GM23338 (cell line): ENCODE results near the gene NLGN1. TPM values are rescaled to one million over a fixed set of nuclear protein-coding genes. Genes with fewer than 3 reads are reported as not detected.

Experiments
- ATAC-seq: fragments of 200-7000 bp; cut with Tn5 transposase; 3 replicates; pipeline ENCODE4 v1.9.1; 2020
- DNase-seq: peaks from one replicate; pipeline ENCODE4 v3.0.0-alpha.2; 2015; ENCODE audit warnings: low spot score
- H2AFZ ChIP-seq: fragments of 200-600 bp; sonication (generic); 2 replicates; pipeline ENCODE4 v1.8.0; 2016; ENCODE audit warnings: antibody characterized with exemption, mild to moderate bottlenecking, moderate library complexity
- H3F3A ChIP-seq: fragments of 200-600 bp; sonication (generic); replicated peaks from 2 replicates; pipeline ENCODE4 v1.8.0; 2017; ENCODE audit warnings: antibody characterized with exemption, mixed run types, low read depth
- H3K27ac ChIP-seq: fragments of 200-600 bp; sonication (generic); 2 replicates; pipeline ENCODE4 v1.6.1; 2016; ENCODE audit warnings: low read depth
- H3K27me3 ChIP-seq: fragments of 200-600 bp; sonication (generic); 2 replicates; pipeline ENCODE4 v1.8.0; 2016; ENCODE audit warnings: mild to moderate bottlenecking, mixed run types, moderate library complexity; ENCODE audit not compliant: insufficient read depth
- H3K36me3 ChIP-seq: fragments of 200-600 bp; sonication (generic); 2 replicates; pipeline ENCODE4 v1.8.0; 2016; ENCODE audit warnings: mild to moderate bottlenecking; ENCODE audit not compliant: insufficient read depth
- H3K4me1 ChIP-seq: fragments of 200-600 bp; sonication (generic); 2 replicates; pipeline ENCODE4 v1.8.0; 2016; ENCODE audit warnings: mild to moderate bottlenecking, moderate library complexity; ENCODE audit not compliant: insufficient read depth
- H3K4me2 ChIP-seq: fragments of 200-600 bp; sonication (generic); 2 replicates; pipeline ENCODE4 v1.7.1; 2017; ENCODE audit warnings: mixed run types
- H3K4me3 ChIP-seq: fragments of 200-600 bp; sonication (generic); 2 replicates; pipeline ENCODE4 v1.6.1; 2016; ENCODE audit warnings: mixed run types
- H3K79me2 ChIP-seq: fragments of 200-600 bp; sonication (generic); replicated peaks from 2 replicates; pipeline ENCODE4 v1.8.0; 2017; ENCODE audit warnings: mild to moderate bottlenecking; ENCODE audit not compliant: insufficient read depth
- H3K9me2 ChIP-seq: fragments of 200-600 bp; sonication (generic); 2 replicates; pipeline ENCODE4 v1.8.0; 2017; ENCODE audit not compliant: insufficient read depth
- H4K20me1 ChIP-seq: fragments of 200-600 bp; sonication (generic); replicated peaks from 2 replicates; pipeline ENCODE4 v1.8.0; 2017; ENCODE audit warnings: mild to moderate bottlenecking; ENCODE audit not compliant: insufficient read depth
- H3K27ac Mint-ChIP-seq: 2 replicates; pipeline ENCODE4 v1.8.0; 2020; ENCODE audit warnings: inconsistent platforms, mild to moderate bottlenecking, moderate library complexity, mixed read lengths
- H3K27me3 Mint-ChIP-seq: 3 replicates; pipeline ENCODE4 v1.8.0; 2022; ENCODE audit warnings: low read depth, mild to moderate bottlenecking, moderate library complexity, mixed read lengths, inconsistent platforms; ENCODE audit not compliant: insufficient read depth, poor library complexity
- H3K36me3 Mint-ChIP-seq: 3 replicates; pipeline ENCODE4 v1.8.0; 2021; ENCODE audit warnings: low read depth, mild to moderate bottlenecking, inconsistent platforms, moderate library complexity, mixed read lengths
- H3K4me1 Mint-ChIP-seq: 3 replicates; pipeline ENCODE4 v1.8.0; 2020; ENCODE audit warnings: mild to moderate bottlenecking, inconsistent platforms, mixed read lengths
- H3K4me3 Mint-ChIP-seq: 3 replicates; pipeline ENCODE4 v1.8.0; 2021; ENCODE audit warnings: moderate library complexity, mild to moderate bottlenecking, inconsistent platforms, mixed read lengths
- H3K9me3 Mint-ChIP-seq: 3 replicates; pipeline ENCODE4 v1.8.0; 2020; ENCODE audit warnings: moderate library complexity, mild to moderate bottlenecking, inconsistent platforms, mixed read lengths
- EZH2 ChIP-seq: fragments of 200-600 bp; sonication (generic); IDR thresholded peaks from one replicate; pipeline ENCODE4 v1.8.0; 2017; ENCODE audit warnings: antibody characterized with exemption, mild to moderate bottlenecking, low read depth; ENCODE audit not compliant: unreplicated experiment
- EZH2phosphoT487 ChIP-seq: fragments of 200-600 bp; sonication (generic); IDR thresholded peaks from one replicate; pipeline ENCODE4 v1.8.1; 2018; ENCODE audit warnings: antibody characterized with exemption; ENCODE audit not compliant: unreplicated experiment
- JUNB ChIP-seq: IDR thresholded peaks from one replicate; pipeline ENCODE4 v1.6.1; 2016; ENCODE audit warnings: antibody characterized with exemption; ENCODE audit not compliant: unreplicated experiment
- NANOG ChIP-seq: IDR thresholded peaks from 2 replicates; pipeline ENCODE4 v1.6.1; 2016; ENCODE audit warnings: antibody characterized with exemption, borderline replicate concordance
- POLR2AphosphoS5 ChIP-seq: IDR thresholded peaks from 2 replicates; pipeline ENCODE4 v1.6.1; 2016; ENCODE audit warnings: antibody characterized with exemption, low read depth
- ZNF114 ChIP-seq: fragments of 250-450 bp; sonication (Bioruptor Pico); IDR thresholded peaks from 2 replicates; pipeline ENCODE4 v1.5.0; 2020; ENCODE audit warnings: mild to moderate bottlenecking, moderate library complexity
- polyA plus RNA-seq: library from polyadenylated mRNA; unstranded; fragments of >200 nt; fragmentation: Nextera tagmentation; extraction: Ambion mirVana; gene quantifications from 2 replicates; pipeline ENCODE4 v1.2.1, GENCODE V29; 2016
- total RNA-seq: library from RNA; depleted of rRNA; stranded (reverse); fragments of >200 nt; shearing (Covaris generic); gene quantifications from 2 replicates; pipeline ENCODE4 v1.2.3, GENCODE V29; 2014
- TF ChIP-seq, protein P1 (sequence below), 2 experiments: fragments of 200-600 bp in 1 of 2; sonication (generic) in 1 of 2; conservative IDR thresholded peaks; 2 replicates each; pipeline versions ENCODE4 v1.5.1 to v1.6.1; 2016 to 2017; ENCODE audit warnings: antibody characterized with exemption in 2 of 2, low read depth in 2 of 2, mild to moderate bottlenecking in 2 of 2, moderate library complexity in 1 of 2
- TF ChIP-seq, protein P2 (sequence below): IDR thresholded peaks from 2 replicates; pipeline ENCODE4 v1.6.1; 2016; ENCODE audit warnings: antibody characterized with exemption
- TF ChIP-seq, protein P3 (sequence below): IDR thresholded peaks from one replicate; pipeline ENCODE4 v1.6.1; 2018; ENCODE audit warnings: antibody characterized with exemption; ENCODE audit not compliant: unreplicated experiment

The NLGN1 gene
- total and polyA plus RNA-seq, 2 experiments from 2014 or later: 6.5 to 18.6 TPM

DNA sequence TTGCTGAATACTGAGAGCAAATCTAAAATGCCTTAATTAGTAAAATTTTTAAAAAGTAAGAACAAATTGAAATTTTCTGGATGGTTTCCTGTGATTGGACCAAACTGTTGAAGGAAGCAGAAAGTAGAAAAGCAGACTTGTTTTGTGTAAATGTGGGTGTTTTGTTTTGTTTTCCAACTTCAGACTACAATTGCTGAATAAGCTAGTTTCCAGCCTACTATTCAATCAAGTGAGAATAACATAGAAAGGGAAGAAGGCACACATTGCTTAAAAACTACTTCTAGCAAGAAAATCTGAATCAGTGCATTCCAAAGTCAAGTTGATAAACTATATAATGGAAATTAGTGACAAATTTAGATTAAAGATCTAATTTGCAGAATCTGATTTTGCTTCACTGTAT, 519.3 kb downstream of the NLGN1 start (continued):
- TF ChIP-seq, protein P1, sequence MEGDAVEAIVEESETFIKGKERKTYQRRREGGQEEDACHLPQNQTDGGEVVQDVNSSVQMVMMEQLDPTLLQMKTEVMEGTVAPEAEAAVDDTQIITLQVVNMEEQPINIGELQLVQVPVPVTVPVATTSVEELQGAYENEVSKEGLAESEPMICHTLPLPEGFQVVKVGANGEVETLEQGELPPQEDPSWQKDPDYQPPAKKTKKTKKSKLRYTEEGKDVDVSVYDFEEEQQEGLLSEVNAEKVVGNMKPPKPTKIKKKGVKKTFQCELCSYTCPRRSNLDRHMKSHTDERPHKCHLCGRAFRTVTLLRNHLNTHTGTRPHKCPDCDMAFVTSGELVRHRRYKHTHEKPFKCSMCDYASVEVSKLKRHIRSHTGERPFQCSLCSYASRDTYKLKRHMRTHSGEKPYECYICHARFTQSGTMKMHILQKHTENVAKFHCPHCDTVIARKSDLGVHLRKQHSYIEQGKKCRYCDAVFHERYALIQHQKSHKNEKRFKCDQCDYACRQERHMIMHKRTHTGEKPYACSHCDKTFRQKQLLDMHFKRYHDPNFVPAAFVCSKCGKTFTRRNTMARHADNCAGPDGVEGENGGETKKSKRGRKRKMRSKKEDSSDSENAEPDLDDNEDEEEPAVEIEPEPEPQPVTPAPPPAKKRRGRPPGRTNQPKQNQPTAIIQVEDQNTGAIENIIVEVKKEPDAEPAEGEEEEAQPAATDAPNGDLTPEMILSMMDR (conservative IDR thresholded peaks at IDR 0.05; ENCODE audit: low read depth in 2 of 2): no peak

DNA sequence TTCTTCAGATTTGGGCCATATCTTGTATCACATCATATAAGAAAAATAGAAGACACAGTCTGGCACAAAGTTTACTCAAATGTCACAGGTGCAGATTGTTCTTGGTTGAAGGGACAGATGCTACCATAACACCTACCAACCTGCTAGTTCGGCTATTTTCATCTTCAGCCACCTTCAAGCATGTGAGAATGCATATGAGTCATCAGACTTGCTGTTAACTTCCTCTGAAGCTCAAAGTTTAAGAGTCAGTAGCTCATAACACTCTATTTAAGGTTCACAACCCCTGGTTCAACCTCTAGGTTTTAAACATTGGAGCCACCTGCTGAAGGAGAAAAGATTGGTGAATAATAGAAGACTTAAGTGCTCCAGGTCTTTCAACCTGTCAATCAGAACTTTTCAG, 522.8 kb downstream of the NLGN1 start:
- no peak overlapping the region for H2AFZ ChIP-seq
- Mint-ChIP-seq H3K4me1 (peaks cover 12% of the 10 kb centered on the region; the same call in 2 of the 3 replicates), H3K9me3 (no peaks in the 10 kb centered on the region), H3K36me3 (no peaks in the 10 kb centered on the region), H3K27ac (no peak overlapping the region; the same call in 1 of the 2 replicates), H3K4me3 (no peak overlapping the region), H3K27me3 (no peaks in the 10 kb centered on the region)
- H3K27me3 ChIP-seq: no peaks in the 10 kb centered on the region
- H3K27ac ChIP-seq: no peak overlapping the region
- no peaks in the 10 kb centered on the region for H3K79me2 ChIP-seq
- H4K20me1 ChIP-seq: no peaks in the 10 kb centered on the region
- no peak overlapping the region for H3K4me3 ChIP-seq
- H3K9me2 ChIP-seq: no peaks in the 10 kb centered on the region
- H3K4me1 ChIP-seq: peaks cover 8% of the 10 kb centered on the region
- no peak for TF ChIP-seq NANOG
- TF ChIP-seq EZH2: no peak
- TF ChIP-seq, protein P2, sequence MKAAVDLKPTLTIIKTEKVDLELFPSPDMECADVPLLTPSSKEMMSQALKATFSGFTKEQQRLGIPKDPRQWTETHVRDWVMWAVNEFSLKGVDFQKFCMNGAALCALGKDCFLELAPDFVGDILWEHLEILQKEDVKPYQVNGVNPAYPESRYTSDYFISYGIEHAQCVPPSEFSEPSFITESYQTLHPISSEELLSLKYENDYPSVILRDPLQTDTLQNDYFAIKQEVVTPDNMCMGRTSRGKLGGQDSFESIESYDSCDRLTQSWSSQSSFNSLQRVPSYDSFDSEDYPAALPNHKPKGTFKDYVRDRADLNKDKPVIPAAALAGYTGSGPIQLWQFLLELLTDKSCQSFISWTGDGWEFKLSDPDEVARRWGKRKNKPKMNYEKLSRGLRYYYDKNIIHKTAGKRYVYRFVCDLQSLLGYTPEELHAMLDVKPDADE: no peak
- no peaks in the 10 kb centered on the region for H3K36me3 ChIP-seq
- DNase-seq (no peak), ATAC-seq (no peak)
- H3K4me2 ChIP-seq: no peak overlapping the region
- no peaks in the 10 kb centered on the region for H3F3A ChIP-seq

DNA sequence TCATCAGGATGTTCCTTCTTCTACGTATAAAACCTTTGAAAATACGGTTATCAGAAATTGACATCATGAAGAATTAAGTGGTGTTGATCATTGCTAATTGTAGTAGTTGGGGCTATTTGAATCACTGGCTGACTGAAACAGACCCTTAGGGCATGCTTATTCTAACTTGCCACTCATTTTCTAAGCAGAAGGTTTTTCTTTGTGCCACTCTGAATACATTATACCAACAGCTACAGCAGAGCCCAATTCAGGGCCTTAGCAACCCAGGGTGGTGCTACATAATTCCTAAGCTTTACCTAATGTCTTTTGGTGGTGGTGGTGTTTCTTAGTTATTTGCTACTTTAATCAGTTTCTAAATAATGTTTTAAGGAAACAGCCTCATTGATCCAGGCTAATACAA, 524.2 kb downstream of the NLGN1 start:
- H3K9me2 ChIP-seq: no peaks in the 10 kb centered on the region
- H3K4me1 ChIP-seq: peaks cover 7% of the 10 kb centered on the region; the same call in 1 of the 2 replicates
- H2AFZ ChIP-seq: no peak overlapping the region
- H4K20me1 ChIP-seq: no peaks in the 10 kb centered on the region
- no peaks in the 10 kb centered on the region for H3K27me3 ChIP-seq
- no peaks in the 10 kb centered on the region for H3K79me2 ChIP-seq
- H3K4me2 ChIP-seq: no peak overlapping the region
- Mint-ChIP-seq H3K9me3 (no peaks in the 10 kb centered on the region), H3K4me1 (peaks cover 10% of the 10 kb centered on the region; the same call in 2 of the 3 replicates), H3K27ac (no peak overlapping the region), H3K4me3 (no peak overlapping the region), H3K36me3 (no peaks in the 10 kb centered on the region), H3K27me3 (no peaks in the 10 kb centered on the region)
- ATAC-seq (no peak), DNase-seq (no peak)
- H3F3A ChIP-seq: no peaks in the 10 kb centered on the region
- no peak overlapping the region for H3K27ac ChIP-seq
- H3K4me3 ChIP-seq: no peak overlapping the region
- no peaks in the 10 kb centered on the region for H3K36me3 ChIP-seq
- TF ChIP-seq JUNB (no peak), POLR2AphosphoS5 (no peak), EZH2 (no peak), ZNF114 (CRISPR knock-in tag) (no peak), EZH2phosphoT487 (no peak)
- TF ChIP-seq, protein P3, sequence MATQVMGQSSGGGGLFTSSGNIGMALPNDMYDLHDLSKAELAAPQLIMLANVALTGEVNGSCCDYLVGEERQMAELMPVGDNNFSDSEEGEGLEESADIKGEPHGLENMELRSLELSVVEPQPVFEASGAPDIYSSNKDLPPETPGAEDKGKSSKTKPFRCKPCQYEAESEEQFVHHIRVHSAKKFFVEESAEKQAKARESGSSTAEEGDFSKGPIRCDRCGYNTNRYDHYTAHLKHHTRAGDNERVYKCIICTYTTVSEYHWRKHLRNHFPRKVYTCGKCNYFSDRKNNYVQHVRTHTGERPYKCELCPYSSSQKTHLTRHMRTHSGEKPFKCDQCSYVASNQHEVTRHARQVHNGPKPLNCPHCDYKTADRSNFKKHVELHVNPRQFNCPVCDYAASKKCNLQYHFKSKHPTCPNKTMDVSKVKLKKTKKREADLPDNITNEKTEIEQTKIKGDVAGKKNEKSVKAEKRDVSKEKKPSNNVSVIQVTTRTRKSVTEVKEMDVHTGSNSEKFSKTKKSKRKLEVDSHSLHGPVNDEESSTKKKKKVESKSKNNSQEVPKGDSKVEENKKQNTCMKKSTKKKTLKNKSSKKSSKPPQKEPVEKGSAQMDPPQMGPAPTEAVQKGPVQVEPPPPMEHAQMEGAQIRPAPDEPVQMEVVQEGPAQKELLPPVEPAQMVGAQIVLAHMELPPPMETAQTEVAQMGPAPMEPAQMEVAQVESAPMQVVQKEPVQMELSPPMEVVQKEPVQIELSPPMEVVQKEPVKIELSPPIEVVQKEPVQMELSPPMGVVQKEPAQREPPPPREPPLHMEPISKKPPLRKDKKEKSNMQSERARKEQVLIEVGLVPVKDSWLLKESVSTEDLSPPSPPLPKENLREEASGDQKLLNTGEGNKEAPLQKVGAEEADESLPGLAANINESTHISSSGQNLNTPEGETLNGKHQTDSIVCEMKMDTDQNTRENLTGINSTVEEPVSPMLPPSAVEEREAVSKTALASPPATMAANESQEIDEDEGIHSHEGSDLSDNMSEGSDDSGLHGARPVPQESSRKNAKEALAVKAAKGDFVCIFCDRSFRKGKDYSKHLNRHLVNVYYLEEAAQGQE: no peak
